CD4-positive, alpha-beta T cell (primary cell): ENCODE data around the gene THEM5. TPM values are rescaled to one million over a fixed set of nuclear protein-coding genes. Genes with fewer than 3 reads are reported as not detected.

Experiments
- ATAC-seq: fragments of 200-7000 bp; cut with Tn5 transposase; one replicate; pipeline ENCODE4 v1.10.0; 2022; ENCODE audit warnings: mild to moderate bottlenecking; ENCODE audit not compliant: poor library complexity
- CTCF ChIA-PET: fragments of 350-600 bp; sonication (Branson Sonifier 250); formaldehyde crosslinking; loops from one replicate; lab custom pipeline; 2021; ENCODE audit warnings: antibody characterized with exemption, inconsistent platforms; lab: Charles Lee
- POLR2A ChIA-PET: fragments of 350-600 bp; sonication (Branson Sonifier 250); formaldehyde crosslinking; loops from one replicate; lab custom pipeline; 2021; ENCODE audit warnings: antibody characterized with exemption, inconsistent platforms; lab: Charles Lee
- DNase-seq, 14 experiments: peaks; one replicate each; pipeline ENCODE4 v3.0.0-alpha.2; 2013 to 2020; ENCODE audit warnings: mixed read lengths in 2 of 14
- H3K27ac ChIP-seq, 2 donors: one replicate each; pipeline versions ENCODE4 v1.5.1 to v1.7.0; 2013; ENCODE audit warnings: low read length in 2 of 2, low read depth in 1 of 2, mild to moderate bottlenecking in 1 of 2
- H3K27me3 ChIP-seq, 2 experiments: 1 replicate in 1 of 2; 2 replicates in 1 of 2; pipeline versions ENCODE4 v1.6.1 to v1.7.0; 2013; ENCODE audit warnings: low read length in 2 of 2, control low read depth in 1 of 2, mild to moderate bottlenecking in 1 of 2, moderate library complexity in 1 of 2; ENCODE audit not compliant: insufficient read depth in 2 of 2, control insufficient read depth in 1 of 2
- H3K36me3 ChIP-seq: one replicate; pipeline ENCODE4 v1.6.1; 2013; ENCODE audit warnings: low read length, control low read depth; ENCODE audit not compliant: insufficient read depth
- H3K4me1 ChIP-seq: one replicate; pipeline ENCODE4 v1.6.1; 2013; ENCODE audit warnings: low read length, control low read depth; ENCODE audit not compliant: insufficient read depth
- H3K4me3 ChIP-seq: one replicate; pipeline ENCODE4 v1.5.1; 2013; ENCODE audit warnings: mild to moderate bottlenecking, low read length, moderate library complexity
- H3K9me3 ChIP-seq, 2 experiments: 1 replicate in 1 of 2; 2 replicates in 1 of 2; pipeline versions ENCODE4 v1.6.1 to v1.7.0; 2013; ENCODE audit warnings: low read length in 2 of 2, mild to moderate bottlenecking in 2 of 2, control low read depth in 1 of 2, moderate library complexity in 1 of 2; ENCODE audit not compliant: control insufficient read depth in 1 of 2, insufficient read depth in 1 of 2
- H3K27ac Mint-ChIP-seq: one replicate; pipeline ENCODE4 v1.8.0; 2020; ENCODE audit warnings: mixed read lengths
- H3K27me3 Mint-ChIP-seq: one replicate; pipeline ENCODE4 v1.8.0; 2021; ENCODE audit warnings: mixed read lengths
- H3K36me3 Mint-ChIP-seq: one replicate; pipeline ENCODE4 v1.8.0; 2021; ENCODE audit warnings: low read depth, mixed read lengths
- H3K4me1 Mint-ChIP-seq: one replicate; pipeline ENCODE4 v1.8.0; 2021; ENCODE audit warnings: low read depth, mixed read lengths
- H3K4me3 Mint-ChIP-seq: one replicate; pipeline ENCODE4 v1.8.0; 2020; ENCODE audit warnings: mild to moderate bottlenecking, mixed read lengths
- H3K9me3 Mint-ChIP-seq: one replicate; pipeline ENCODE4 v1.8.0; 2020; ENCODE audit warnings: mixed read lengths
- CTCF ChIP-seq: fragments of 200-600 bp; IDR thresholded peaks from one replicate; pipeline ENCODE4 v1.8.0; 2022; ENCODE audit warnings: antibody characterized with exemption, mild to moderate bottlenecking
- intact Hi-C, 2 experiments: fragments of 100-400 bp; cut with DNase I in 1 of 2; cut with micrococcal nuclease in 1 of 2; formaldehyde crosslinking; loops; one replicate each; pipeline versions ENCODE4 v1.15.1 to v1.9.0; 2023 to 2025; cut with DNase I, micrococcal nuclease
- total RNA-seq, 174 experiments: library from RNA in 2 of 174; stranded (reverse) in 2 of 174; gene quantifications; one replicate each; pipeline ENCODE4 v1.2.3 and lab custom pipeline; 2021 to 2026

Gene THEM5
- total RNA-seq, 2 experiments from 2014 or later: not detected

- POLR2A ChIA-PET: interaction anchor here (0.9 kb wide), 1 partner anchor 17 kb away, joined by 3 read pairs; the partner anchor contains the start of gene TDRKH
- no peak for ATAC-seq
- Mint-ChIP-seq H3K4me3 (no peak overlapping the region), H3K4me1 (peaks cover 6% of the 10 kb centered on the region), H3K9me3 (no peaks in the 10 kb centered on the region), H3K36me3 (no peaks in the 10 kb centered on the region), H3K27ac (no peak overlapping the region), H3K27me3 (no peaks in the 10 kb centered on the region)
- H3K4me3 ChIP-seq: no peak overlapping the region
- H3K36me3 ChIP-seq: peaks cover 12% of the 10 kb centered on the region
- H3K27me3 ChIP-seq: no peaks in the 10 kb centered on the region
- TF ChIP-seq CTCF: no peak
- H3K27ac ChIP-seq: no peak overlapping the region
- CTCF ChIA-PET: no interaction called here
- H3K4me1 ChIP-seq: peaks cover 9% of the 10 kb centered on the region
- intact Hi-C loops: no loop called here
- DNase-seq: no peak
- H3K9me3 ChIP-seq: no peaks in the 10 kb centered on the region
These were observed 45.7 kb downstream of the THEM5 start for GRCh38 chr1:151807766-151808165.

GRCh38 chr1:151807131-151807530 lies 46.4 kb downstream of the THEM5 start:
- no peak overlapping the region for H3K27ac Mint-ChIP-seq
- ChIA-PET POLR2A (interaction anchor here (0.7 to 0.9 kb wide), 2 partner anchors 9 to 13 kb away, joined by 3 to 4 read pairs; no protein-coding TSS in a partner anchor), CTCF (no interaction called here)

GRCh38 chr1:151806170-151806569 lies 47.3 kb downstream of the THEM5 start:
- POLR2A ChIA-PET: interaction anchor here (0.9 to 1.2 kb wide), 2 partner anchors 10 to 15 kb away, joined by 3 to 4 read pairs; no protein-coding TSS in a partner anchor
- no peak overlapping the region for H3K27ac Mint-ChIP-seq
- no peak overlapping the region for H3K27ac ChIP-seq
- H3K4me3 ChIP-seq: no peak overlapping the region
- peaks cover 12% of the 10 kb centered on the region for H3K36me3 ChIP-seq
- H3K27me3 Mint-ChIP-seq: no peaks in the 10 kb centered on the region
- H3K9me3 Mint-ChIP-seq: no peaks in the 10 kb centered on the region
- no peak for DNase-seq
- no peaks in the 10 kb centered on the region for H3K36me3 Mint-ChIP-seq
- TF ChIP-seq CTCF: no peak
- no peaks in the 10 kb centered on the region for H3K27me3 ChIP-seq
- intact Hi-C loops: no loop called here
- CTCF ChIA-PET: no interaction called here
- no peaks in the 10 kb centered on the region for H3K9me3 ChIP-seq
- H3K4me1 Mint-ChIP-seq: no peaks in the 10 kb centered on the region
- no peak overlapping the region for H3K4me3 Mint-ChIP-seq
- ATAC-seq: no peak
- peaks cover 11% of the 10 kb centered on the region for H3K4me1 ChIP-seq

More at GRCh38 chr1:151807131-151807530, 46.4 kb downstream of the THEM5 start:
- Mint-ChIP-seq H3K4me3 (no peak overlapping the region), H3K4me1 (no peaks in the 10 kb centered on the region), H3K9me3 (no peaks in the 10 kb centered on the region), H3K36me3 (no peaks in the 10 kb centered on the region), H3K27me3 (no peaks in the 10 kb centered on the region)
- Histone ChIP-seq H3K27ac (no peak overlapping the region), H3K9me3 (no peaks in the 10 kb centered on the region), H3K4me1 (peaks cover 9% of the 10 kb centered on the region), H3K4me3 (no peak overlapping the region), H3K27me3 (no peaks in the 10 kb centered on the region), H3K36me3 (peaks cover 12% of the 10 kb centered on the region)
- no peak for TF ChIP-seq CTCF
- DNase-seq (no peak), ATAC-seq (no peak)
- intact Hi-C loops: no loop called here
